ENCODE measurements around the gene KIF17. TPM values are rescaled to one million over a fixed set of nuclear protein-coding genes. Genes with fewer than 3 reads are reported as not detected.

KIF17 gene
- total RNA-seq, 2 donors from 2014 or later: 0.68 to 3.2 TPM

GRCh38 chr1:20724364-20725188 lies 6.8 kb upstream of the KIF17 start:
- Histone ChIP-seq H3K9me3 (no peaks in the 10 kb centered on the region), H3K4me1 (ENCODE audit: control insufficient read depth in 1 of 2, low read depth in 2 of 2) (no peaks in the 10 kb centered on the region), H3K36me3 (no peaks in the 10 kb centered on the region), H3K27me3 (replicated peaks; ENCODE audit: insufficient read depth) (no peaks in the 10 kb centered on the region), H3K27ac (no peak overlapping the region), H3K4me3 (no peak overlapping the region)
- ATAC-seq (ENCODE audit: insufficient number of reproducible peaks, low FRiP score, low read depth) (no peak), DNase-seq (ENCODE audit: low spot score) (no peak)
- no peak for TF ChIP-seq CTCF (IDR thresholded peaks at IDR 0.05)

- Histone ChIP-seq H3K4me3 (no peak overlapping the region), H3K4me1 (ENCODE audit: control insufficient read depth in 1 of 2, low read depth in 2 of 2) (no peaks in the 10 kb centered on the region), H3K9me3 (no peaks in the 10 kb centered on the region), H3K27ac (no peak overlapping the region), H3K36me3 (no peaks in the 10 kb centered on the region), H3K27me3 (replicated peaks; ENCODE audit: insufficient read depth) (no peaks in the 10 kb centered on the region)
- DNase-seq (ENCODE audit: low spot score) (no peak), ATAC-seq (ENCODE audit: insufficient number of reproducible peaks, low FRiP score, low read depth) (no peak)
- TF ChIP-seq CTCF (IDR thresholded peaks at IDR 0.05): no peak
Measured at GRCh38 chr1:20723537-20724363, 5.9 kb upstream of the KIF17 start.

- Histone ChIP-seq H3K36me3 (no peaks in the 10 kb centered on the region), H3K27ac (no peak overlapping the region), H3K4me3 (no peak overlapping the region), H3K4me1 (ENCODE audit: control insufficient read depth in 1 of 2, low read depth in 2 of 2) (no peaks in the 10 kb centered on the region), H3K27me3 (replicated peaks; ENCODE audit: insufficient read depth) (no peaks in the 10 kb centered on the region), H3K9me3 (no peaks in the 10 kb centered on the region)
- ATAC-seq (ENCODE audit: insufficient number of reproducible peaks, low FRiP score, low read depth) (no peak), DNase-seq (ENCODE audit: low spot score) (no peak)
- no peak for TF ChIP-seq CTCF (IDR thresholded peaks at IDR 0.05)
Measured at GRCh38 chr1:20723159-20723536, 5.3 kb upstream of the KIF17 start.

- H3K36me3 ChIP-seq: no peaks in the 10 kb centered on the region
- DNase-seq (ENCODE audit: low spot score): no peak
- no peaks in the 10 kb centered on the region for H3K27me3 ChIP-seq (replicated peaks; ENCODE audit: insufficient read depth)
- H3K9me3 ChIP-seq: no peaks in the 10 kb centered on the region
- no peak for ATAC-seq (ENCODE audit: insufficient number of reproducible peaks, low FRiP score, low read depth)
- H3K4me1 ChIP-seq (ENCODE audit: control insufficient read depth in 1 of 2, low read depth in 2 of 2): peaks cover 4% of the 10 kb centered on the region in 2 donors
- no peak overlapping the region for H3K4me3 ChIP-seq
- no peak for TF ChIP-seq CTCF (IDR thresholded peaks at IDR 0.05)
- no peak overlapping the region for H3K27ac ChIP-seq
Measured at GRCh38 chr1:20721117-20722061, 3.6 kb upstream of the KIF17 start.

Measured in thoracic aorta (tissue), 2 donors.